HG03558 (cell line): ENCODE measurements around the gene FRG2.
"Not testable (repeated sequence)": the region's sequence is repeated elsewhere in the genome, so short reads cannot be mapped to it uniquely, and the experiment has no call there.

Experiments
- ATAC-seq: cut with Tn5 transposase; IDR thresholded peaks from one replicate; pipeline ENCODE4 v1.9.1; 2021; ENCODE audit warnings: moderate number of reproducible peaks; ENCODE audit not compliant: unreplicated experiment; ENCODE audit errors: extremely low read depth

The FRG2 gene

DNA sequence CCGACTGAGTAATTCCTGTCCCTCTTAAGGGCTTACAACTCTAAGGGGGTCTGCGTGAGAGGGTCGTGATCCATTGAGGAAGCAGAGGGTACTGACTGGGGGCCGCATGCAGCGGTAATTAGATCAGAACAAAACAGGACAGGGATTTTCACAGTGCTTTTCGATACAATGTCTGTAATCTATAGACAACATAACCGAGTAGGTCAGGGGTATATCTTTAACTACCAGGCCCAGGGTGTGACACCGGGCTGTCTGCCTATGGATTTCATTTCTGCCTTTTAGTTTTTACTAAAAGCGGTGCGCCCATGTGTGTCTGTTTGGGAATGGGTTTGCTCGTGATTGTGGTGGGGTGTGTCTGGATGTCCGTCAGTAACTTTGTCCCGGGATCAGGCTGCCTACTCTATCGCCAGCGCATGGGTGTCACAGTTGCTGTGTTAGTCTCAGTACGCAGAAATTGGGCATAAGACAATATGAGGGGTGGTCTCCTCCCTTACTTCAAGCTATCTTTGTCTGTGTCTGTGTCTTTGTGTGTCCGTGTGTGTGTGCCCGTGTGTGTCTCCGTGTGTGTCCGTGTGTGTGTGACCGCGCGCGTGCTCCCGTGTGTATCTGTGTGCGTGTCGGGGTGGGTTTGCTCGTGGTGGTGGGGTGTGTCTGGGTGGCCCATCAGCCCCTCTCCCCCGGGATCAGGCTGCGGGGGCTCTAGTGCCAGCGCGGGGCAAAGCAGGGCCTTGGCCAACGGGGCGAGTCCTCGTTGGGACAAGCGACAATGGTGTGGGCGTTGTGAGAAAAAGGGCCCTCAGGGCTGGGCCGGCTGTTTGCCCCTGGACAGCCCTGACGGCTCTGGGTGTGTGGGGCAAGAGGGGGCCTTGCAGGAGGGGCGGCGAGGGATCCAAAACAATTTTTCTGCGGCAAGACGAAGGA, 10.4 kb downstream of the FRG2 start:
- ATAC-seq = no peak

DNA sequence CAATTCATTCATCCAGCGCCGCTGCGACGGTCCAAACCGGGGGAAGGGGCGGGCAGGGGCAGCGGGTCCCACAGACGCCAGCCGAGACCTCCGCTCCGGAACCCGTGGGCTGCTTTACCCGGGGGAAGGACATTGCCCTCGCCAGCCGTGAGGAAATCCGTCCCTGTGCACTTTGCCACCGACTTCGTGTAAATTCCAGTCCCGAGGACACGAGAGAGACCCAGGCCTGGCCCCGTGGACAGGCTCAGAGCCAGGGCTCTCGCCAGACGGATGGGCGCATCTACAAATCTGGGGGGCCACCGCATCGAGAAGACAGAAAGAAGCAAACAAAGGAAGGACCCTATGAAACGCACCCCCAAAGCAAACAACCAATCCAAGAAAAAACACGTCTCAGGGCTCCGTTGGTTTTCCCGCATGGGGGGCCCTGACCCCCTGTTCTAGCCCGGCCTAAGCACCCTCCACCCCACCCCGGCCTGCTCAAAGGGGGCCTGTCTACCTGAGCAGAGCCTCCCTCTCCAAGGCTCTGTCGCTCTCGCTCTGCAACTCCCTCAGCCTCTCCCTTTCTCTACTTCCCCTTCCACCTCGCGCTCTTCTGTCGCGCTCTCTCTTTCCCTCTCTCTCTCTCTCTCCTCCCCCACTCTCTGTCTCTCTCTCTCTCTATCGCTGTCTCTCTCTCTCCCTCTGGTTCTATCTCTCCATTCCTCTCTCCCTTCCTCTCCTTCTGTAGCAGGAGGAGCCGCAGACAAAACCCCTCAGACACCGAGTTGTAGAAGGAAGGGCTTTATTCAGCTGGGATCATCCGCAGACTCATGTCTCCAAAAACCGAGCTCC, 11.3 kb downstream of the FRG2 start:
- ATAC-seq = no peak

DNA sequence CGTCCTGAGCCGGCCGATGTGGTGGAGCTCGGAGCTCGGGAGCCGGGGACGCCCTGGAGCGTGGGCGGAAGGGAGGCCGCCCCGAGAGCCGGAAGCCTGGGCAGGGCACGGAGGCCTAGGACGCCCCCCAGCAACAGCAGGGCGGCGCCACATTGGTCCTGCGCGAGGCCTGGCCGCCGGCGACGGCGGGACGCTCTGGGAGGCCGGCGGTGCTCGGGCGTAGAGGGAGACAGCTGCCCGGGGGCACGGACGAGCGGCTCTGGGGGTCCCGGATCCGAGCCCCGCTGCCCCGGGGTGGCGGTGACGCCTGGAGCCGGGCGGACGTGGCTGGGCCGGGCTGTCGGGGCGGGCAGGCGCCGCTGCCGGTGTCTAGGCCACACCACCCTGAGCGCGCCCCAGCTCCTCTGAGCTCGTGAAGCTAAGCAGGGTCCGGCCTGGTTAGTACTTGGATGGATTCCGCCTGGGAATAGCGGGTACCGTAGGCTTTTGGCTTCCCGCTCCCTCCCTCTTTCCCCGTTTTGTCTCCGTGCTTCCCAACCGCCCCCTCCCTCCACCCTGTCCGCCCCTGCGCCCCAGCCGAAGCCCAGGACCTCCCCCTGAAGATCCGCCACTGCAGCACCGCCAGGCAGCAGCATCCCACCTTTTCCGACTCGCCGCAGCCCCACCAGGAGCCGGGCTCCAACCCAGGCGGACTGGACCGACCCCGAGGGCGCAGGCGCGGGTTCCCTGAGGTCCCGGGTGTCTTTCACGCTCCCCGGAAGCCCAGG, 12.1 kb downstream of the FRG2 start:
- ATAC-seq = no peak

DNA sequence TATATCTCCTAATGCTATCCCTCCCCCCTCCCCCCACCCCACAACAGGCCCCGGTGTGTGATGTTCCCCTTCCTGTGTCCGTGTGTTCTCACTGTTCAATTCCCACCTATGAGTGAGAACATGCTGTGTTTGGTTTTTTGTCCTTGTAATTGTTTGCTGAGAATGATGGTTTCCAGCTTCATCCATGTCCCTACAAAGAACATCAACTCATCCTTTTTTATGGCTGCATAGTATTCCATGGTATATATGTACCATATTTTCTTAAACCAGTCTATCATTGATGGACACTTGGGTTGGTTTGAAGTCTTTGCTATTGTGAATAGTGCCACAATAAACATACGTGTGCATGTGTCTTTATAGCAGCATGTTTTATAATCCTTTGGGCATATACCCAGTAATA, 37.1 kb downstream of the FRG2 start:
- ATAC-seq = not testable (repeated sequence)

DNA sequence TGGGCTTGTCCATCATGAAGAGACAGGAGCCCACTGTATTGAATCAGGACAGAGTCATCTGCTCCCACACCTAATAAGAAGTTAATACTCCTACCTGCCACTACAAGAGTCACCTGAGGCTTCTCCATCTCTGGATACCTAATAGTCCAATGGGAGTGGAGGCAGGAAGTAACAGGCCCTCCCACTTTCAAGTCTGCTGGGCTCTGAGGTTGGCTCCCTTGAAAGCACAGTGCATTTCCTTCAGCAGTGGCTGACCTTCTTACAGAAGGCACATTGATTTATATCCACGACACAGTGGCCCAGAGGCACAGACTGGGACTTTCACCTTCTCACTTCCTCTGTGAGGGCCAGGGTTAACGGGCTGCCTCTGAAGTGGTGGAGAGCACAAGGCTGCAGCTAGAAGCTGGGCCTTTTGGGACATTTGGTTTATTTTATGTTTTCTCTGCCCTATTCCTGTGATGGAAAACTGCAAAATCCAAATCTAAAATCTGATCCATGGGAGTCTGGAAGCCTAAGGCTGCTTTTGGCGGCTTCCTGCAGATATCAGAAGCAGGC, 38.1 kb downstream of the FRG2 start:
- no peak for ATAC-seq

DNA sequence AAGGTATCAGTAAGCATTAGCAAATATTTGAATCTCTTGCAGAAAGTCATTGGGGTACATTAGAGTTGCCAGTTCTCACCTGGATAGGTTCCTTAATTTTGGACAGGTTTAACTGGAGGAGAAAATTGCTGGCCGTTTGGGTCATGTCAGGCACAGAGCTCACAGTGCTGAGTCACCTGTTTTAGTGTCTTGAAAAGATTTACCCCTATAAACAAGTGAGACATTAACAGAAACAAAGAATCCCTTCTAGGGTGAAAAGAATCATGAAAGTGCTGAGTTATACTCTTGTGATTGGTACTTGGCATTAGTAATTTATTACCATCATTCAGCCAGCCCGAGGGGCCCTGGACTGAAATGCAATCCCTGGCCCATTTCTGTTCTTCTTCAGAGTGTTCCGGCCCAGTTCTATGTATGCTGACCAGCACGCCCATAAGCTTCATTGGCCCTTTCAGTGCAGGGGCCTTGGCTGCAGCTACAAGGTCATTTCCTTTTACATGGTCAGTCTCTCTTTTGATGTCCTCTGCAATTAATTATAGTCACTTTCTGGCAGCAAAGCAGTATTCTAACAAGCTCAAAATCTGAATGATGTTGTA, 41.3 kb downstream of the FRG2 start:
- ATAC-seq = not testable (repeated sequence)

DNA sequence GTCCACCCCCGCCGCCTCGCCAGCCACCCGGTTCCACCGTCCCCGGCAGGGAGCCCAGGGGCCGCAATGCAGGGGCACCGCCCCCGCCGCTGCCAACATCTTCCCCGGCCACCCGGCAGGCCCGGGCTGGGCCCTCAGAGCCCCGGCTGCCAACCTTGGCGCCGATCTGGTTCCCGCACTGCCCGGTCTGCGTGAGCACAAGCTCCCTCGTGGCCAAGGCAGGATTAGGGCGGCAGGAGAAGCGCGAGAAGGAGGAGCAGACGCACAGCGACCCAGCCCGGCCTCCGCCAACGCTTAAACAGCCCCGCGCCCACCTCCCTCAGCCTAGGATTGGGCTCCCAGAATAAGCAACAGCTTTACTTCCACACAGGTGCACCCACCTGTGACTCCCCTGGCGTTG, 42.4 kb downstream of the FRG2 start:
- not testable (repeated sequence) for ATAC-seq

DNA sequence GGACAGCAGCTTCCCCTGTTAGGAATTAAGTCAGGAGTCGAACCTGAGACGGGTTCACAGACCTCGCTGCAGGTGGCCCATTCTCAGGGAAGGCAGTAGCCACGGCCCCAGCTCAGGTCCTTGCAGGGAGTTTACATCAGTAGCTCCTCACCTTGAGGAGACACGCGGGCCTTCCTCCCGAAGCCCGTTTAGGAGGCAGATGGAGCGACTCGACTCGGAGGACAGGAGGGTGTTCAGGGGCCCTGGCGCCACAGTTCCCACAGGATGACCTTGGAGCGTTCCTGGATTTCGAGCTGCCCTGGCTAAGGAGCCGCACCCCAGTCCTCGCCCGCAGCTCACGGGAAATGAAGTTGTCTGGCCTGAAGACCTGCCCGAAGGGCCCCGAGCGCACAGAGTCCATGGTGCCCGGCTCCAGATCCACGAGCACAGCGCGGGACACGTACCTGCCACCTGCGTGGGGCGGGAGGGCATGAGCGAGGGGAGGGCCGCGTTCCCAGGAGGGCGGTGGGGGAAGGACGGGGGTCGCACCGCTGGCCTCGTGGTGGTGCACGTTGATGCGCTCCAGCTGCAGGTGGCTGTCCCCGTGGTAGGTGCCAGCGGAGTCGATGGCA, 43.0 kb downstream of the FRG2 start:
- ATAC-seq = not testable (repeated sequence)

DNA sequence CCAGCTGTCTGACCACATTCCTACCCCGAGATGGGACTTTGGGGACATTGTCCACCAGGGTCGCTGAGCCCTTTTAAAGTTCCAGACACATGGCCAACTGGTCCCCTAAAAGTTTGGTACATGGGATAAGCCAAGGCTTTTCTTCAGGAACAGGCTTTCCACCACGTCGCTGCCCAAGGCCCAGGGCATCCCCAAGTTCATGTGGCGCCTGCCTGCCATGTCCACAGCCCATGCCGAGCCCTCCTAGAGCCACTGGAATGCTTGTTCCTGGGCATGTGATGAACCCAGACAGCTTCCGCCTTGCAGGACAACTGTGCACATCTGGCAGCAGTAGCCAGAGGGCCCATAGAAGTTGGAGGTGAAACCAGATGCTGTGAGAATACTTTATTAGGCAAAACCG, 45.1 kb downstream of the FRG2 start:
- no peak for ATAC-seq

DNA sequence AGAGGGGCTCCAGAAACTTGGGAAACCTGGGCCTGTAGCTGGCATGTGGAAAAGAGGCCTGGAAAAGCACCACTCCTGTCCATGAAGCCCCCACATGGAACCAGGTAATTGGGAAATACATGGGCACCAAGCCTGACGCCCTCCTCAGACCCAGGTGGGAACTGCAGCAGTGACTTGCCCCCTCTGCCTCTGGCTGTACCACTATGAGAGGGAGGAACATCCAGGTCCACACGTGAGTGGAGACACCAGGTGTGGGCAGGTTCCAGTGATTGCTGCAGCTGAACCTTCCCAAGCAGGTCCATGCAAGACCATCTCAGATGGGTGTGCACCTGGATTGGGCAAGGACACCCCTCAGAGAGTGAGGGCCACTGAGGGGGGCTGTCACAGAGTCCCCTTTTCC, 46.8 kb downstream of the FRG2 start:
- ATAC-seq = not testable (repeated sequence)

DNA sequence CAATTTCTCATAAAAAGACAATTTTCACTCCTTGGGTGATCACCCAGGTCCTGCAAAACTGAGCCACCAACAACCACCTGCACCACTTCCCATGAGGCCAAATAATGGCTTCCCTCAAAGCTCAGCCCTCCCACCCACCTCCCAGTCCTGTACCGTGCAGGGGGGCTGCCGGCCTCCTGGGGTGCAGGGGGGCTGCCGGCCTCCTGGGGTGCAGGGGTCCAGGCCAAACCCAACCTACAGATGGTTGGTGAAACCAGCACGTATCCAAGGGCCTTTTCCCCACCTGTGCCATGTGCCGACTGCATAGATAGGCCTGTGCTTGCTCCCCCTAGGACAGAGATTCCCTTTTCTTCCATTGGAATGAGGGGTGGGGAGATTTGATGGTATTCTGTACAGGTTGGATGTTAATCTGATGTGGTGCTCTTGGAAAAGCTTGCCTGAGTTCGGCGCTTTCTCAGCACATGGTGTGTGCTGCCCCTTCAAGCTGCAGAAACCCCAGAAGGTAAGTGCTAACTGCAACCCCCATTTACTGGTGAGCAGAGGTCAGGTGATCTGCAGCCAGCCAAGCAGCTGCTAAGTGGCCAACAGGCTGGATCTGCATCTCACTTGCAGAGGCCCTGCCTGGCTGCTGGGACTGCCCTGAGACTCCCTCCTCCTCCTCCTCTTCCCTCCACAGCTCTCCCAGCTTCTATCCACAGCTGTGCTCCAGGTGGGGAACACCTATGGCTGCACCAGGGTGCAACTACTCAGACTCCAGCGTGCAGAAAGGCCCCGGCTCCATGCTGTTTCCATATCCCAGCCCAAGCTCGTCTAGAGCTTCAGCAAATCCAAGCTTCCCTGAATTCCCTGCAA, 47.6 kb downstream of the FRG2 start:
- ATAC-seq = no peak
